Lower leg skin (tissue), 3 donors: ENCODE results near the gene PAQR4.

Source experiments
- POLR2A ChIP-seq, 2 donors: fragments of 450-650 bp; IDR thresholded peaks; one replicate each; pipeline ENCODE4 v1.6.1; 2016 to 2017; ENCODE audit warnings: antibody characterized with exemption in 2 of 2, mild to moderate bottlenecking in 1 of 2, moderate library complexity in 1 of 2
- TF ChIP-seq, protein P1 (sequence below), 3 donors: fragments of 450-650 bp; IDR thresholded peaks; one replicate each; pipeline ENCODE4 v1.5.1; 2016; ENCODE audit warnings: antibody characterized with exemption in 3 of 3, mild to moderate bottlenecking in 3 of 3, moderate library complexity in 2 of 3

DNA sequence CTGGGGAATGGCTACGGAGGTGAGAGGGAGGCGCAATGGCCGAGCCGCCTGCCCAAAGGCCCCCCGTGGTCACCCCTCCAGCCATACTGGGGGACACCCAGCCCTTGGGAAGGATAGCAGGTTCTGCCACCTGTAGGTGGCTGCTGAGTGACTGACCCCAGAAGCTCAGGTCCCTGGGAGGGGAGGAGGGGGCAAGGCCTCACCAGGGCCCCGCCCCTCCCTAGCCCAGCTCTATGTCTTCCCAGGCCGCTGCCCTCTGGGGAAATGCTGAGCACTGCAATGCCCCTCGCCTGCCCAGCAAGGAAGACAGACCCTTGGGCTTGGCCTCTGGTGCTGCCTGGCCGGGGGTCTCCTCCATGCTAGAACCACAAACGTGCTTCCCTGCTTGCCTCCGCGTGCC is 32.2 kb downstream of the PAQR4 start:
- TF ChIP-seq, protein P1, sequence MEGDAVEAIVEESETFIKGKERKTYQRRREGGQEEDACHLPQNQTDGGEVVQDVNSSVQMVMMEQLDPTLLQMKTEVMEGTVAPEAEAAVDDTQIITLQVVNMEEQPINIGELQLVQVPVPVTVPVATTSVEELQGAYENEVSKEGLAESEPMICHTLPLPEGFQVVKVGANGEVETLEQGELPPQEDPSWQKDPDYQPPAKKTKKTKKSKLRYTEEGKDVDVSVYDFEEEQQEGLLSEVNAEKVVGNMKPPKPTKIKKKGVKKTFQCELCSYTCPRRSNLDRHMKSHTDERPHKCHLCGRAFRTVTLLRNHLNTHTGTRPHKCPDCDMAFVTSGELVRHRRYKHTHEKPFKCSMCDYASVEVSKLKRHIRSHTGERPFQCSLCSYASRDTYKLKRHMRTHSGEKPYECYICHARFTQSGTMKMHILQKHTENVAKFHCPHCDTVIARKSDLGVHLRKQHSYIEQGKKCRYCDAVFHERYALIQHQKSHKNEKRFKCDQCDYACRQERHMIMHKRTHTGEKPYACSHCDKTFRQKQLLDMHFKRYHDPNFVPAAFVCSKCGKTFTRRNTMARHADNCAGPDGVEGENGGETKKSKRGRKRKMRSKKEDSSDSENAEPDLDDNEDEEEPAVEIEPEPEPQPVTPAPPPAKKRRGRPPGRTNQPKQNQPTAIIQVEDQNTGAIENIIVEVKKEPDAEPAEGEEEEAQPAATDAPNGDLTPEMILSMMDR (IDR thresholded peaks at IDR 0.05) = no peak
- no peak for TF ChIP-seq POLR2A (IDR thresholded peaks at IDR 0.05)
